Dedifferentiated amniotic fluid mesenchymal stem cell (primary cell): Measurements from ENCODE around the gene KIF19.
"Not testable (repeated sequence)": the region's sequence is repeated elsewhere in the genome, so short reads cannot be mapped to it uniquely, and the experiment has no call there.

Source experiments
- DNase-seq: peaks from one replicate; pipeline ENCODE4 v3.0.0-alpha.2; 2016; ENCODE audit errors: extremely low spot score

Gene KIF19

DNA sequence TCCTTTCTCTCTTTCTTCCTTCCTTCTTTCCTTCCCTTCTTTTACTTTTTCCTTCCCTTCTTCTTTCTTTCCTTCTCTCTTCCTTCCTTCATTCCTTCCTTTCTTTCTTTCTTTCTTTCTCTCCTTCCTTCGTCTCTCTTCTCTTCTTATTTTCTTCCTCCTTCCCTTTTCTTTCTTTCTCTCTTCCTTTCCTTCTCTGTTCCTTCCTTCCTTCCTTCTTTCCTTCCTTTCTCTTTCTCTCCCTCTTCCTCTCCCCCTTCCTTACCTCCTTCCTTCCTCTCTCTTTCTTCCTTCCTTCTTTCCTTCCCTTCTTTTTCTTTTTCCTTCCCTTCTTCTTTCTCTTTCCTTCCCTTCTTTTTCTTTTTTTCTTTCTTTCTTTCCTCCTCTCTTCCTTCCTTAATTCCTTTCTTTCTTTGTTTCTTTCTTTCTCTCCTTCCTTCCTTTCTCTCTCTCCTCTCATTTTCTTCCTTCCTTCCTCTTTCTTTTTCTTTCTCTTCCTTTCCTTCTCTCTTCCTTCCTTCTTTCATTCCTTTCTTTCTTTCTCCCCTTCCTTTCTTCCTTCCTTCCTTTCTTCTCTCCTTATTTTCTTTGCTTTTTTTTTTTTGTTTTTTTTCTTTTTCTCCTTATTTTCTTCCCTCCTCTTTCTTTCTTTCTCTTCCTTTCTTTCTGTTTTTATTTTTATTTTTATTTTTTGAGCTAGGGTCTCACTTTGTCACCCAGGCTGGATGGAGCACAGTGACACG is 64.1 kb downstream of the KIF19 start:
- DNase-seq, result no peak

DNA sequence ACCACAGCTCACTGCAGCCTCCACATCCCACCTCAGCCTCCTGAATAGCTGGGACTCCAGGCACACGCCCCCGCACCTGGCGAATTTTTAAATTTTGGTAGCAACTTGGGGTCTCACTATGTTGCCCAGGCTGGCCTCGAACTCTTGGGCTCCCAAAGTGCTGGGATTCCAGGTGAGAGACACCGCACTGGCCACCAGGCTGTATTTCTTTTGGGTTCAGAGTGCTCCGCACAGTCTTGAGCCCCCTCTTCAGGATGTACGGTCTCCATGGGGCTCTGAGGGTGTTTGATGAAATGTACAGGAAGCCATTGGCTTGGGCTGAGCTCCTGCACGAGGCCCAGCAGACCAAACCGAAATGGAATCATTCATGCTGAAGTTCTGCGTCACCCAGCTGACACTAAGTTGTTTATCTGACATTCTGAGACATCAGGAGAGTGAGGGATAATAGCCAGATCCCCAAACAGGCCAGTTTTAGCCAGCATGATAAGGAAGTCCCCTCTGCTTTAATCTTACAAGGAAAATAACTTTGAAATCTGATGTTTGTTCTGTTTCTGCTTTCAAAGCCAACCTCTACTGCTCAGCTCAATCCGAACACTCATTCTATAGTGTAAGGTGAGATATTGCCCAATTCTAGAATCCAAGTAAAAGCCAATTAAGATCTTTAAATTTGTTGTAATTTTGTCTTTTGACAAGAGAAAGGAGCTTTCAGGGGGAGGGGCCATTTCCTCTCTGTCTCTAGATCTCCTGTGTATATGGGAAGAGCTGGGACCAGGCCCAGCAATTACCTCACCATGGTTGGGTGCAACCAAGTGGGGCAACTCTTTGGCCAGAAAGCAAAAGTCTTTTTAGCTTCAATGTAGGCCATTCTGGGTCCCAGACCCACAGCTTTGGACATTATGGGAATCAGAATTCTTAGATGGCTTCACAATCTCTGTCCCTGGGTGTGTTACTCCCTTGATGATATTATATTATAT is 64.9 kb downstream of the KIF19 start:
- DNase-seq, result no peak

GRCh38 chr17:74391771-74392170 is 65.7 kb downstream of the KIF19 start:
- DNase-seq, result no peak

DNA sequence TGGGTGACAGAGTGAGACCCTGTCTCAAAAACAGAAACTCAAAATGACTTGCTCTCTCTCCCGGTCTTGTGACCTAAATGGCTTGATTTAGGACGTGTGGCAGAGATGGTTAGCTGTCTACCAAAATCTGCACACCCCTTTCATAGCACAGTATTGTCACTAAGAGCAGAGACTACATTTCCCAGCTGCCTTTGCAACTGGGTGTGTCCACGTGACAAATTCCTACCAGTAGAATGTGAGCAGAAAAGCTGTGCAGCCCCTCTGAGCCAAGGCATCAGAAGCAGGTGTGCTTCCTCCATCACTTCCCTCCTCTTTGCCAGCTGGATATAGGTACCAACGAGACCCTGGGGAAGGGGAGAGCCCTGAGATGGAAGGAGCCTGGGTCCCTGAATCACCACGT is 66.8 kb downstream of the KIF19 start:
- no peak for DNase-seq

DNA sequence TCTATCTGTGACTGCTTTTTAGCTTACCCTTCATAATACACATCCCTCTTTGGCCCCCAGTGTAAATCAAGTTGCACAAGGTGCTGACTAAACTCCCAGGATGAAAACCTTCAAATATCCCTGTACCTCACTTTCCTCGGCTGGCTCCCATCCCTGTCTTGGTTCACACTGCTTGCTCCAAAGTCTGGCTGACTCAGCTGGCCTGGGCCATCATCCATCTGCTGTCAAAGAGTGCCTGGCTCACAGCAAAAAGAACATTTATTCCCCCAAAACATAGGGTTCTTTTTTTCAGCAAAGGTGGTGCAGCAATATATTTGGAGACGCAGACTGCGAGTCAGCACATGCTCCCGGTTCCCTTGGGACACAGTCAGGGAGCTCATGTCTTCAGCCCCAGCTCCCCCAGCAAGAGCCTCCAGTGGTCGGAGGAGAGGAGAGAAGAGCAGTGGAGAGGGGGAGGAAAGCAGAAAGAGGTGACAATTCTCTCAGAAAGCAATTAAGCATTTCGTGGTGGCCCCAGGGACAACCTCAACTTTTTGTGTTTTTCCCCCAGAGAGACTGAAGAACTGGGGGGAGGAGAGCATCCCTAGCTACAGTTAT is 67.4 kb downstream of the KIF19 start:
- no peak for DNase-seq

- no peak for DNase-seq
Measured at GRCh38 chr17:74394275-74394950, 68.4 kb downstream of the KIF19 start.

DNA sequence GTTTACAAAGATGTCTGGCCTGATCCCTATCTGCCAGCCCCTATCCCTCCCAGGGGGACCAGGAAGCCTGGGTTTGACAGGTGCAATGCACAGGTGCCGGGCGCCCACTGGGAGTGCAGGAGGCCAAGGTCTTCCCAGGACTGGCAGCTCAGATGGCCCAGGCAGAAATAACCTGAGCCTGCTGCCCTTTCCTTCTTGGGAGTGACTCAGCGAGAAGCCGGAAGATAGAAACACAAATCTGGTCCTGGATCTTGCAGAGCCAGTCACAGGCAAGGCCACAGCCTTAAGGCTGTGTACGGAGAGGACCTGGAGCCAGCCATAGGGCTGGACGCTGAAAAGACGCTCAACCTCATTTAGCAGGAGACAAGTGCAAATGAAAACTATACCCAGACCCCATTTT is 69.0 kb downstream of the KIF19 start:
- DNase-seq, result no peak

DNA sequence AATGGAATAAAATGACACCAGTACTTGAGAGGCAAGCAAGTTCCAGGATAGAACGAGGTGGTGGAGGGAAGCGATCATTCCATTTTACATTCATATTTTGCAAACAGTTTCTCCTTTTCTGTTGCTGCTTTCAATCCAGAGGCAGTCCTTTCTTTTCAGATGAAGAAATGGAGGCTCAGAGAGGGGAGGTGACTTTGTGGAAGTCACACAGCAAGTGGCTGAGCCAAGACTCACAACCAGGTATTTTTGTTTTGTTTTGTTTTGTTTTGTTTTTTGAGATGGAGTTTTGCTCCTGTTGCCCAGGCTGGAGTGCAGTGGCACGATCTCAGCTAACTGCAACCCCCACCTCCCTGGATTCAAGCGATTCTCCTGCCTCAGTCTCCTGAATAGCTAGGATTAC is 70.5 kb downstream of the KIF19 start:
- DNase-seq, result no peak

- DNase-seq, result no peak
Measured at GRCh38 chr17:74402048-74402447, 76.0 kb downstream of the KIF19 start.

GRCh38 chr17:74403512-74404137 is 77.6 kb downstream of the KIF19 start:
- no peak for DNase-seq

GRCh38 chr17:74404218-74404617 is 78.2 kb downstream of the KIF19 start:
- no peak for DNase-seq

DNA sequence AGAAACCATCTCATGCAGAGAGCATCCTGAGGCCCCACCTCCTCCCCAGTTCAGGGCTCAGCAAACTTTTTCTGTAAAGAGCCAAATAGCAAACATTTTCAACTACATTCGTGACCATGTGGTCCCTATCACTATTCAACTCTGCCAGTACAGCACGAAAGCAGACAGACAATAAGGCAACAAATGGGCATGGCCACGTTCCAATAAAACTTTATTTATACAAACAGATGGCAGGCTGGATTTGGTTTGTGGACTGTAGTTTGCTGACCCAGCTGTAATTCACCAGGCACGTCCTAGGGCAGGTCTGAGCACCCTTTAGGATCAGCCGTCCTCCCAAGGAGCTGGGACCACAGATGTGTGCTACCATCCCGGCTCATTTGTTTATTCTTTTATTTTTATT is 78.8 kb downstream of the KIF19 start:
- no peak for DNase-seq

- not testable (repeated sequence) for DNase-seq
Measured at GRCh38 chr17:74405311-74405710, 79.3 kb downstream of the KIF19 start.
